ENCODE results near the gene NES.

The NES gene

DNA sequence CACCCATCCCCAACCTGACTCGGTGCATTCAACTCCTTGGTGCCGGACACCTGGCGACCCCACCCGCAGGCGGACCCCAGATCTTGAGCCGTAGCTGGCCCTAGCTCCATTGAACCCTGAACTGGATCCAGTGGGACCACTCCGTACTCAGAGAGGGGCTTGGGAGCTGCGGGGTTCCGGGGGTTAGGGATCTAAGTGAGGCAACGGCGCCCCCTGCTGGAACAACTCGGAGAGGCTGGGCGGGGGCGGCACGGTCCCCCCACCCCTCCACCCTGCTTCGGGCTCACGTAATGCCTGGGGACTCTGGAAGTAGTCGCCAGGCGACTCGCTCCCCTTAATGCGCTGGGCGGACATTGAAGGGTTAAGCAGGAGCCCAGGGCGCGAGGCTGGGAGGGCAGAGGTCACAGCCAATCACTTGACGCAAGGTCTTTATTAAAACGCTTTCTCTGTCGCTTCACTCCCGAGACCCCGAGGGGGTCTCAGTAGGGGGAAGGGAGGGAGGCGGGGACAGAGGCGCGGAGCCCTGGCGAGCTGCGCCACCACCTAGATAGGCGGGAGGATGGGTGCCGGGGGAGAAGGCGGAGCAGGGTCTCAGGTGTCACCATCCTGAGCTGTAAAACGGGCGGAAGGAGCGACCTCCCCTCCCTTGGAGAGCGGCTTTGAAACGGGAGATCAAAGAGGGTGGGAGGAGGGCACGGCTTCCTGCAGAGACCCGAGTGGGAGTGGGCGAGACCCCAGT is 28.9 kb upstream of the NES start:
- no peaks in the 10 kb centered on the region for H3K9me3 ChIP-seq (ENCODE audit: insufficient read depth, low read length, severe bottlenecking)
- peak overlapping the region; percentile 82 for H2AFZ ChIP-seq (ENCODE audit: low read depth, low read length)
- H3K9ac ChIP-seq (ENCODE audit: low read depth, low read length), result peak overlapping the region; percentile 44
- TF ChIP-seq, protein P1, sequence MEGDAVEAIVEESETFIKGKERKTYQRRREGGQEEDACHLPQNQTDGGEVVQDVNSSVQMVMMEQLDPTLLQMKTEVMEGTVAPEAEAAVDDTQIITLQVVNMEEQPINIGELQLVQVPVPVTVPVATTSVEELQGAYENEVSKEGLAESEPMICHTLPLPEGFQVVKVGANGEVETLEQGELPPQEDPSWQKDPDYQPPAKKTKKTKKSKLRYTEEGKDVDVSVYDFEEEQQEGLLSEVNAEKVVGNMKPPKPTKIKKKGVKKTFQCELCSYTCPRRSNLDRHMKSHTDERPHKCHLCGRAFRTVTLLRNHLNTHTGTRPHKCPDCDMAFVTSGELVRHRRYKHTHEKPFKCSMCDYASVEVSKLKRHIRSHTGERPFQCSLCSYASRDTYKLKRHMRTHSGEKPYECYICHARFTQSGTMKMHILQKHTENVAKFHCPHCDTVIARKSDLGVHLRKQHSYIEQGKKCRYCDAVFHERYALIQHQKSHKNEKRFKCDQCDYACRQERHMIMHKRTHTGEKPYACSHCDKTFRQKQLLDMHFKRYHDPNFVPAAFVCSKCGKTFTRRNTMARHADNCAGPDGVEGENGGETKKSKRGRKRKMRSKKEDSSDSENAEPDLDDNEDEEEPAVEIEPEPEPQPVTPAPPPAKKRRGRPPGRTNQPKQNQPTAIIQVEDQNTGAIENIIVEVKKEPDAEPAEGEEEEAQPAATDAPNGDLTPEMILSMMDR (IDR thresholded peaks at IDR 0.05; ENCODE audit: borderline replicate concordance, extremely low read depth, low read length, poor library complexity, severe bottlenecking), result peak; percentile 92
- TF ChIP-seq EZH2 (IDR thresholded peaks at IDR 0.05; ENCODE audit: borderline replicate concordance, low read depth, low read length, severe bottlenecking), result peak; percentile 30
- ATAC-seq (ENCODE audit: insufficient read depth, low read depth) (peak; percentile 81), DNase-seq (peak; percentile 72)
- peaks cover 20% of the 10 kb centered on the region for H3K27me3 ChIP-seq (ENCODE audit: insufficient read depth, low read length, poor library complexity)
- H3K4me1 ChIP-seq (ENCODE audit: insufficient read depth, low read length), result peaks cover 24% of the 10 kb centered on the region
- peak overlapping the region in 1 of 2 experiments; percentile 60; a peak in 2 of 4 replicates for H3K4me3 ChIP-seq (ENCODE audit: low read depth in 1 of 2, low read length in 2 of 2)
- no peaks in the 10 kb centered on the region for H3K36me3 ChIP-seq (ENCODE audit: insufficient read depth, low read length)
- no peaks in the 10 kb centered on the region for H3K79me2 ChIP-seq (ENCODE audit: insufficient read depth, low read length)
- peaks cover 8% of the 10 kb centered on the region for H4K20me1 ChIP-seq (ENCODE audit: insufficient read depth, low read length)
- H3K27ac ChIP-seq (ENCODE audit: low read length), result no peak overlapping the region
- H3K4me2 ChIP-seq (ENCODE audit: insufficient read depth, low read length), result peak overlapping the region; percentile 91

DNA sequence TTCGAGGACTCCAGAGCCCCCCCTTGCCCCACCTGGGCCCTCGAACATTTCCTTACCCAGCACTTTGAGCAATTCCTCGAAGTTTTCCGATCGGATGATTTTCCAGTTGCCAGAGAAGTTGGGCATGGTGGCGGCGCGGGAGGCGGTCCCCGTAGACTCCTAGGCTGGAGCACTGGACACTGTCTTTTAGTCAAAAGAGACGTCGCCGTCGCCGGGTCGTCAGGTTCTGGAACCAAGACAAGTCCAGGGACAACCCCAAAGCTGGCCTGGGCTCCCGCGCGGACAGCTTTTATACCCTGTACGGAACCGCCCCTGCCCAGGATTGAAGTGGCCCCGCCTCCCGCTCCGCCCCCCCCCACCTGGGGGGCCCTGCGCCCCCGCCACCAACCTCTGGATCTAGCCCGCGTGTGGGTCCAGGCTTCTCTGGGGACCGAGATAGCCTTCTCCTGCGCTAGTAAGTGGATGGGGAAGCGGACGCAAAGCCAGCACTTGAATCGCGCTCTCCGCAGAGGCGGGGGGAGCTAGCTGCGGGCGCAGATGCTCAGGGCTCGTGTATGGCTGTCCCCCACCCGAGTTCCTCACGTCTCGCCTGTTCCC is 28.2 kb upstream of the NES start, which contains the start of gene CRABP2:
Gene CRABP2 (minus strand): TSS at position 263 of the 597 bp plus-strand sequence. CDS start 137 bp downstream, at position 126.
- Histone ChIP-seq H3K4me2 (ENCODE audit: insufficient read depth, low read length) (peak within 1 kb of the TSS; percentile 91), H3K9ac (ENCODE audit: low read depth, low read length) (peak within 1 kb of the TSS; percentile 44), H3K27me3 (ENCODE audit: insufficient read depth, low read length, poor library complexity) (peaks cover 20% of the 10 kb centered on the region), H3K4me1 (ENCODE audit: insufficient read depth, low read length) (peaks cover 24% of the 10 kb centered on the region), H3K27ac (ENCODE audit: low read length) (no peak within 1 kb of the TSS), H3K36me3 (ENCODE audit: insufficient read depth, low read length) (no peaks in the 10 kb centered on the region), H3K4me3 (ENCODE audit: low read depth in 1 of 2, low read length in 2 of 2) (peak within 1 kb of the TSS in 1 of 2 experiments; percentile 60; a peak in 2 of 4 replicates), H3K9me3 (ENCODE audit: insufficient read depth, low read length, severe bottlenecking) (no peaks in the 10 kb centered on the region), H3K79me2 (ENCODE audit: insufficient read depth, low read length) (no peaks in the 10 kb centered on the region), H2AFZ (ENCODE audit: low read depth, low read length) (peak within 1 kb of the TSS; percentile 82), H4K20me1 (ENCODE audit: insufficient read depth, low read length) (peaks cover 8% of the 10 kb centered on the region)
- ATAC-seq (ENCODE audit: insufficient read depth, low read depth), result peak; percentile 32
- no peak for TF ChIP-seq EZH2 (IDR thresholded peaks at IDR 0.05; ENCODE audit: borderline replicate concordance, low read depth, low read length, severe bottlenecking)
- TF ChIP-seq, protein P1 (IDR thresholded peaks at IDR 0.05; ENCODE audit: borderline replicate concordance, extremely low read depth, low read length, poor library complexity, severe bottlenecking), result no peak
- no peak for DNase-seq

DNA sequence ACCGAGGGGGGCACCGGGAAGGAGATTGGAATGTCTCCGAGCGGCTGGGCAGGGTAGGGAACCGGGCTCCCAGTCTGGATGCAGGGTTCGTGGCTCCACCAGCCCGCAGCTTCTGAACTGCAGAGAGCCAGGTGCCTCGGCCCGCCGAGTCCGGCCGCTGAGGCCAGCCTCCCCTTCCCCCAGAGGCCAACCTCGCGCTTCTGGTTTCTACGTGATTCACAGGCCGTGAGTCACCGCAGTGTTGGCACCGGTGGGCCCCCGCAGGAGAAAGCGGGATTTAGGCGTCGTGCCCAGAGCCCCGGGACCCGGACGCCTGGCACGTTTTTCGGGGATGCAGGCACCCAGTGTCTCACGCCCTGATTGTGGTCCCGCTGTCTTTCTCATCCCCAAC is 27.7 kb upstream of the NES start:
- H3K9ac ChIP-seq (ENCODE audit: low read depth, low read length), result no peak overlapping the region
- ATAC-seq (ENCODE audit: insufficient read depth, low read depth), result no peak
- no peak for DNase-seq

More for the DNA sequence above, 27.7 kb upstream of the NES start:
- peaks cover 24% of the 10 kb centered on the region for H3K4me1 ChIP-seq (ENCODE audit: insufficient read depth, low read length)
- no peaks in the 10 kb centered on the region for H3K9me3 ChIP-seq (ENCODE audit: insufficient read depth, low read length, severe bottlenecking)
- H3K79me2 ChIP-seq (ENCODE audit: insufficient read depth, low read length), result no peaks in the 10 kb centered on the region
- peaks cover 20% of the 10 kb centered on the region for H3K27me3 ChIP-seq (ENCODE audit: insufficient read depth, low read length, poor library complexity)
- no peak overlapping the region for H3K27ac ChIP-seq (ENCODE audit: low read length)
- H3K4me3 ChIP-seq (ENCODE audit: low read depth in 1 of 2, low read length in 2 of 2), result no peak overlapping the region
- H4K20me1 ChIP-seq (ENCODE audit: insufficient read depth, low read length), result peaks cover 8% of the 10 kb centered on the region
- no peaks in the 10 kb centered on the region for H3K36me3 ChIP-seq (ENCODE audit: insufficient read depth, low read length)
- peak overlapping the region; percentile 91 for H3K4me2 ChIP-seq (ENCODE audit: insufficient read depth, low read length)
- no peak overlapping the region for H2AFZ ChIP-seq (ENCODE audit: low read depth, low read length)
- TF ChIP-seq EZH2 (IDR thresholded peaks at IDR 0.05; ENCODE audit: borderline replicate concordance, low read depth, low read length, severe bottlenecking), result no peak
- TF ChIP-seq, protein P1 (IDR thresholded peaks at IDR 0.05; ENCODE audit: borderline replicate concordance, extremely low read depth, low read length, poor library complexity, severe bottlenecking), result no peak

Measured in DND-41 (cell line).